HCT116 (cell line): ENCODE measurements around the gene NCSTN.

Source experiments
- CEBPB ChIP-seq: IDR thresholded peaks from 2 replicates; pipeline ENCODE4 v1.6.1; 2012; ENCODE audit warnings: low read depth
- CTCF ChIP-seq, 3 experiments: fragments of 200-600 bp in 1 of 3; sonication (generic) in 1 of 3; IDR thresholded peaks in 2 of 3; conservative IDR thresholded peaks in 1 of 3; 2 replicates each; pipeline ENCODE4 v1.5.1; 2012 to 2017; ENCODE audit warnings: low read depth in 2 of 3, low read length in 2 of 3, antibody characterized with exemption in 1 of 3, borderline replicate concordance in 1 of 3, control low read depth in 1 of 3, mild to moderate bottlenecking in 1 of 3, mixed read lengths in 1 of 3, mixed run types in 1 of 3, moderate library complexity in 1 of 3; ENCODE audit not compliant: insufficient read depth in 1 of 3
- EZH2 ChIP-seq: fragments of 200-600 bp; sonication (generic); IDR thresholded peaks from 2 replicates; pipeline ENCODE4 v1.6.1; 2017; ENCODE audit warnings: antibody characterized with exemption, mixed run types
- JUND ChIP-seq: IDR thresholded peaks from 2 replicates; pipeline ENCODE4 v1.6.1; 2012
- MAX ChIP-seq: IDR thresholded peaks from 2 replicates; pipeline ENCODE4 v1.6.1; 2012
- POLR2A ChIP-seq: IDR thresholded peaks from 2 replicates; pipeline ENCODE4 v1.7.0; 2011; ENCODE audit warnings: borderline replicate concordance; ENCODE audit not compliant: insufficient read depth, insufficient read length; ENCODE audit errors: extremely low read depth
- REST ChIP-seq: IDR thresholded peaks from 2 replicates; pipeline ENCODE4 v1.6.1; 2012; ENCODE audit warnings: low read depth
- SIN3A ChIP-seq: IDR thresholded peaks from 2 replicates; pipeline ENCODE4 v1.6.1; 2012; ENCODE audit warnings: low read depth
- SRF ChIP-seq: IDR thresholded peaks from 2 replicates; pipeline ENCODE4 v1.6.1; 2012; ENCODE audit warnings: low read depth
- ZFX ChIP-seq: fragments of 450-650 bp; IDR thresholded peaks from 2 replicates; pipeline ENCODE4 v1.6.1; 2017

GRCh38 chr1:160401487-160401805, 58.3 kb downstream of the NCSTN start:
- TF ChIP-seq ZFX (no peak), JUND (no peak), CTCF (IDR thresholded peaks at IDR 0.05 in 2 of 3, conservative IDR thresholded peaks at IDR 0.05 in 1 of 3; ENCODE audit: borderline replicate concordance in 1 of 3, insufficient read depth in 1 of 3, low read depth in 2 of 3, low read length in 2 of 3) (no peak), SIN3A (no peak), REST (no peak), CEBPB (no peak), POLR2A (no peak), SRF (no peak), EZH2 (no peak), MAX (no peak)
